ENCODE data around the gene KLHL12.

Gene KLHL12

DNA sequence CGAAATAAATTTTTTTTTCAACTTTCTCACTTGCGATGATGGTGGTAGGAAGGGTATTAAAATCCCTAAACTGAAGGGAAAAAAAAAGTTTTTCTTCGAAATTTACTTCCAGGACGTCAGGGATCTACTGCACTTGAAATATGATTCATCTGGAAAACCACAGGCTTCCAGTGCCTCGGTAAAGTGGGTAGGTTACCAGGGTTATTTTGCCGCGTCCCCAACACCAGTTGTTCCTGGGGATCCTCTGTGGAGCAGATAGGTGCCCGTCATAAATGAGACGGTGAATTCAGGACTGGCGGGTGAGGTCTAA is 38.9 kb downstream of the KLHL12 start:
- FAIRE-seq (no peak), DNase-seq (ENCODE audit: insufficient read length, low spot score) (no peak)
- TF ChIP-seq, protein P1, sequence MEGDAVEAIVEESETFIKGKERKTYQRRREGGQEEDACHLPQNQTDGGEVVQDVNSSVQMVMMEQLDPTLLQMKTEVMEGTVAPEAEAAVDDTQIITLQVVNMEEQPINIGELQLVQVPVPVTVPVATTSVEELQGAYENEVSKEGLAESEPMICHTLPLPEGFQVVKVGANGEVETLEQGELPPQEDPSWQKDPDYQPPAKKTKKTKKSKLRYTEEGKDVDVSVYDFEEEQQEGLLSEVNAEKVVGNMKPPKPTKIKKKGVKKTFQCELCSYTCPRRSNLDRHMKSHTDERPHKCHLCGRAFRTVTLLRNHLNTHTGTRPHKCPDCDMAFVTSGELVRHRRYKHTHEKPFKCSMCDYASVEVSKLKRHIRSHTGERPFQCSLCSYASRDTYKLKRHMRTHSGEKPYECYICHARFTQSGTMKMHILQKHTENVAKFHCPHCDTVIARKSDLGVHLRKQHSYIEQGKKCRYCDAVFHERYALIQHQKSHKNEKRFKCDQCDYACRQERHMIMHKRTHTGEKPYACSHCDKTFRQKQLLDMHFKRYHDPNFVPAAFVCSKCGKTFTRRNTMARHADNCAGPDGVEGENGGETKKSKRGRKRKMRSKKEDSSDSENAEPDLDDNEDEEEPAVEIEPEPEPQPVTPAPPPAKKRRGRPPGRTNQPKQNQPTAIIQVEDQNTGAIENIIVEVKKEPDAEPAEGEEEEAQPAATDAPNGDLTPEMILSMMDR (IDR thresholded peaks at IDR 0.05; ENCODE audit: insufficient read depth, missing control alignments): no peak

DNA sequence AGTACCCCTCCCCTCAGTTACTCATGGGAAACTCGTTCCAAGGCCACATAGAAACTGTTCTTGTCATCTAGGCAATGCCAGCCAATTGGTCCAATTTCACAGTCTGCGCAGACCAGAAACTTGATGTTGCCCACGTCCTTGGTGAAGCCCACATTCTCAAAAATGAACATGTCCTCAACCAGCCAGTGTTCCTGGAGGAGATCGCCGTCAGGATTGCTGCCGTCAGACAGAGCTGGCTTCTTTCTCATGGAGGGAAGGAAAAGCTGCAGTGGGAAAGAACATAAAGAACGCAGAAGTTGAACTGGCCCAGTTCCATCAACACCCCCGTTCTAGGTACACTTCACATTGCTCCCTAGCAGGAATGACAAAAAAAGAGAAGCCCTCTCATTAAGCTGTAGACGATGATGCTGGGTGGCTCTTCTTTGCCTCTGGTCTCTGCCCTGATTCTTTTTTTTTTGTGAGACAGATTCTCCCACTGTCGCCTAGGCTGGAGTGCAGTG is 46.0 kb downstream of the KLHL12 start:
- DNase-seq (ENCODE audit: insufficient read length, low spot score) (no peak), FAIRE-seq (no peak)
- TF ChIP-seq, protein P1 (IDR thresholded peaks at IDR 0.05; ENCODE audit: insufficient read depth, missing control alignments): no peak

DNA sequence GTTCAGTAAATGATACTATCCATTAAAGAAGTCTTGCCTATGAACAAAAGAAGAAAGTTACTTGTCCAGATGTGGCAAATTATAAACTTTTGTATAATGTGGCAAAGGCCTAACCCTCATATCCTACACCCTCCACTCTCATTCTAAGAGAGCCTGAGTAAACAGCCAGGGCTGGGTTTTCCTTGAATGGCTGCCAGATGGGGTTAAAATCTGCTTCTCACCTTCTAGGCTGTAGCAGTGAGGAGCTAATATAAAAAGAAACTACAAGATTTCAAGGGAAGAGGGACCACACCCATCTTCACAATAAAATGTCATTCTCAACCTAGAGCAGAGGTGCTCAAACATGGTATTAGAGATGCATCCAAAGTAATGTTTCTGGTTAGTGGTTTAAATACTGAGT is 47.0 kb downstream of the KLHL12 start:
- TF ChIP-seq, protein P1 (IDR thresholded peaks at IDR 0.05; ENCODE audit: insufficient read depth, missing control alignments): no peak
- FAIRE-seq (no peak), DNase-seq (ENCODE audit: insufficient read length, low spot score) (no peak)

DNA sequence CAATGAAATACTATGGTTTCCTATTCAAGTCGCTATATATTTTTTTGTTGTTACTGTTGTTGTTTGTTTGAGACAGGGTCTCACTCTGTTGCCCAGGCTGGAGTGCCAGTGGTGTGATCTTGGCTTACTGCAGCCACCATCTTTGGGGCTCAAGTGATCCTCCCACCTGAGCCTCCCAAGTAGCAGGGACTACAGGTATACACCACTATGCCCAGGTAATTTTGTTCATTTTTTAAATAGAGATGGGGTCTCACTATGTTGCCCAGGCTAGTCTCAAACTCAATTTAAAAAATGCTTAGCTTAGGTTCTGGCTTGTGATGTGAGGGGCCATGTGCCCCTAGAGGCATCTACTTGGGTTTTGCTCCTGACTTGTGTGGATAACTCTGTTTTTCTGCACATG is 47.9 kb downstream of the KLHL12 start:
- FAIRE-seq (no peak), DNase-seq (ENCODE audit: insufficient read length, low spot score) (no peak)
- TF ChIP-seq, protein P1 (IDR thresholded peaks at IDR 0.05; ENCODE audit: insufficient read depth, missing control alignments): no peak

DNA sequence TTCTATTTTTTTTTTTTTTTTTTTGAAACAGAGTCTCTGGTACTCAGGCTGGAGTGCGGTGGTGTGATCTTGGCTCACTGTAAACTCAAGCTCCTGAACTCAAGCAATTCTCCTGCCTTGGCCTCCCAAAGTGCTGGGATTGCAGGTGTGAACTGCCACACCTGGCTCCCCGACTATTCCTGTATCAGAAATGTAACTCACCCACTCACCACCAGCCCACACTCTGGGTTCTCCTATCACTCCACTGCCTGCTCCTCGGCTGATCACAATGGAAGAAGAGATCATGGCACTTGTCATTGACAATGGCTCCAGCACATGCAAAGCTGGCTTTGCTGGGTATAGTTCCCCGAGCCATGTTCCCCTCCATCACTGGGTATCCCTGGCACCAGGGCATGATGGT is 54.0 kb downstream of the KLHL12 start:
- FAIRE-seq (no peak), DNase-seq (ENCODE audit: insufficient read length, low spot score) (no peak)
- TF ChIP-seq, protein P1 (IDR thresholded peaks at IDR 0.05; ENCODE audit: insufficient read depth, missing control alignments): no peak

DNA sequence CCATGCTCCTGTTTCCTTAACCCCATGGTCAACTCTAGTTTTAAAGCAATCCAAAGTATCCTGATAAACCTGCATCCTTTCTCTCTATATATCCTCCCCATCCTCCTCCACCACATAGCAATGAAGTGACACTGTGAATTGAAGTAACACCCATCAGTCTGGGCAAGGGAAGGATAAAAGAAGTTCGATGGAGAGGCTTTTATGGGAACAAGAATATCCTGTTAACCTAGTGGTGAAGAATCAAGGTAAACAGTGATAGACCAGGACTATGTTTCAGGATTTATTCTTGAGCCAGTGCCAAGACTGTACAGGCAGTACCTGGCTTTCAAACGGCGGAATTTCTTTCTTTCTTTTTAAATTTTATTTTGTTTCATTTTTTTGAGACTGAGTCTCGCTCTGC is 55.7 kb downstream of the KLHL12 start:
- TF ChIP-seq, protein P1 (IDR thresholded peaks at IDR 0.05; ENCODE audit: insufficient read depth, missing control alignments): no peak
- DNase-seq (ENCODE audit: insufficient read length, low spot score) (no peak), FAIRE-seq (no peak)

DNA sequence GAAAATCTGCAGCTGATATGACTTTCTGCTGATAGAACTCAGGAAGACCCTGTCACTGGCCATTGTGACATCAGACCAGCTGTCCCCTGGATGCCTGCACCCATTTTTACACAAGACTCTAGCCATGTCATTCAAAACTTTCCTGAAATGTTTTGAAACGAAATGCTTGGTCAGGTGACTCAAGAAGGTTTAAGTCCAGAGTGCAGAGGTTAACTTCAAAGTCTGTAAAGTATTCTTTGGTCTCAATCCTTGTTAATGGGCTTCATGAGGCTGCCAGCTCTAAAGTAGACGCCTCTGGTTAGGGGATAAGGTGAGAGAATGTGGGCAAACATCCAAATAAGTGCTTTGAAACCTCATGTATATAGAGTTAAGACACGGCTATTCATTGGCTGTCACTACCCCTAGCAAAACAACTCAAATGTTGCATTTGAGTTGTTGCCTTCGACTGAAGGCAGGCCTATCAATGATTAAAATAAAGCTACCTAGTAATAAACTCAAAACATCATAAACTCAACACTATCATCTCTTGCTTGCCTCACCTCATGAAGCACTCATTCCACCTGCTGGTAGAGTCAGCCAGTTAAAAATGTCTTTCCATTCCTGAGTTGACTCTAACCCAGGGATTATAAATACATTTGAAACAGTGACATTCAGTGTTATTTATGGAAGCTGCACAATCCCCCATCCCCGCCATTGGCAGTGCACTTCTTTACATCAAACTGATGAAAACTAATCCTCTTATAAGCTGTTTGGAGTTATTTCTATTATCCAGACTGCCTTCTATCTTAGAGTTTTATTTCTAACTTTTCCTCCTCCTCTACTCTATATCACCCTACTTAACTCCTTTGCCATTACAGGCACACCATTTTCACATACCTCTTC is 64.1 kb downstream of the KLHL12 start:
- FAIRE-seq: no peak
- DNase-seq (ENCODE audit: insufficient read length, low spot score): no peak
- TF ChIP-seq, protein P1 (IDR thresholded peaks at IDR 0.05; ENCODE audit: insufficient read depth, missing control alignments): peak; percentile 11

All from D721Med (cell line).